Dermis microvascular lymphatic vessel endothelial cell (primary cell): ENCODE data around the gene MARCHF3. TPM values are rescaled to one million over a fixed set of nuclear protein-coding genes. Genes with fewer than 3 reads are reported as not detected.
"Not testable (repeated sequence)": the region's sequence is repeated elsewhere in the genome, so short reads cannot be mapped to it uniquely, and the experiment has no call there.

Source experiments
- DNase-seq, 2 donors: peaks; one replicate each; pipeline versions ENCODE4 v3.0.0 to v3.0.0-alpha.2; 2010; ENCODE audit warnings: low read depth in 2 of 2
- total RNA-seq: library from RNA; depleted of rRNA; stranded (reverse); fragments of >200 nt; gene quantifications from 2 replicates; pipeline ENCODE4 v1.2.1, GENCODE V29; 2014

MARCHF3 gene
- total RNA-seq, 1 donor from 2014 or later, result 99.6 TPM

DNA sequence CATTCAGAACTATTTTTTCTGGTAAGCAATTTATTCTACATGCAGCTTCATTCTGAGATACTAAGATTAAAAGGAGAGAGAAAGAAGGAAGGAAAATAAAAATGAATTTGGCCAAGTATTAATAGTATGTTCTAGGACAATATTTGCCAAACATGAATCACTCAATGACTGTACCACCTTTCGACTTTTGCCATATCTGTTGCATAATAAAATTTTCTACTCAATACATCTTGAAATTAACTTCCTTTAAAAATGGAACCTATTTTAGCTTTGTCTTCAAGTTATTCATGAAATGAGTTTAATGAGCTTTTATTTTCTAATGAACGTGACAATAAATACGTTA is 111.8 kb downstream of the MARCHF3 start:
- peak in 1 of 2 donors; percentile 39 for DNase-seq

DNA sequence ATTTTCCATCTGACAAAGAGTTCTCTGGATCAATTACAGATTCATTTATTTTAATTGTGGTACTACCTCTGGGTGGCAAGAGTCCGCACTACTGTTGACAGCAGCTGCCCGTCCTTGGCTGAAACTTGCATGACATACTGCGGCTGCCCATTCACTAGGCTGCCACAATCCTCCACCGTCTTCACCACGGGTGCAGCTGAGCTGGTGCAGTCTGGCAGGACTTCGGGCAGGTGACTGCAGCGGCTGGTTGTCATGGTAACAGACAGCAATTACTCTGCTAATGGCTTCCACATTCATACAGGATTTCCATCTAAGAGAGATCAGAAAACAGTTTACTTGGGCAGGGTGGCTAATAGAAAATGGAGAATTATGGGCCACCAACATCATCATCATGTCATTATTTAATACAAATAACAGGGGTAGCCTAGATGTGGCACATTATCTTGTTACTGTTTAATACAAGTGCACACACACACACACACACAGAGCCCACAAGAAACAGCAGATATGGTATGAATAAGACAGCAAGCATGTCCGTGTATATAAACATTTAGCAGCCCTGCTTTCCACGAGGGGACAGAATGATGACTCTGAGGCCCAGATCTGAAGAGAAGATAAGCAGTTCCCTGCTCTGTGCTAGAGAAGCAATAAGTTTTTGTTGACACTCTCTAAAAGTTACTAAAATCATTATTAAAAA is 112.3 kb downstream of the MARCHF3 start:
- peak; percentile 48 to 79 for DNase-seq

DNA sequence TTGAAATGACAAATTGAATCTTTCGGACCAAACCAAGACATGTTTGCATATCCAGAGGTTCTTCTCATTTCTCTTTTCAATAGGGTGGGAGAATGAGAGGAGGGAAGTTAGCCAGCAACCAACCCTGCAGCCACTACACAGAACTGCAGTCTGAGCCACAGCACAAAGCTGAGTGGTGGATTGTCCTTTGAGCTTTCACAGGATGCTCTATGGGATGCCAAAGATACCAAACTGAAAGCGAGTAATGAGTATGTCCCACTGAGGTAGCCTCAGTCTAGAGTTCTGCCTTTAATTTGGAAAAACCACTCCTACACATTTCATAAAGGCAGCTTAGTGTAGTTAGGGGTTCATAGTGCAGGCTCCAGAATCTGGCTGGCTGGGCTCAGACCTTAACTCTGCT is 114.9 kb downstream of the MARCHF3 start:
- DNase-seq, result no peak

DNA sequence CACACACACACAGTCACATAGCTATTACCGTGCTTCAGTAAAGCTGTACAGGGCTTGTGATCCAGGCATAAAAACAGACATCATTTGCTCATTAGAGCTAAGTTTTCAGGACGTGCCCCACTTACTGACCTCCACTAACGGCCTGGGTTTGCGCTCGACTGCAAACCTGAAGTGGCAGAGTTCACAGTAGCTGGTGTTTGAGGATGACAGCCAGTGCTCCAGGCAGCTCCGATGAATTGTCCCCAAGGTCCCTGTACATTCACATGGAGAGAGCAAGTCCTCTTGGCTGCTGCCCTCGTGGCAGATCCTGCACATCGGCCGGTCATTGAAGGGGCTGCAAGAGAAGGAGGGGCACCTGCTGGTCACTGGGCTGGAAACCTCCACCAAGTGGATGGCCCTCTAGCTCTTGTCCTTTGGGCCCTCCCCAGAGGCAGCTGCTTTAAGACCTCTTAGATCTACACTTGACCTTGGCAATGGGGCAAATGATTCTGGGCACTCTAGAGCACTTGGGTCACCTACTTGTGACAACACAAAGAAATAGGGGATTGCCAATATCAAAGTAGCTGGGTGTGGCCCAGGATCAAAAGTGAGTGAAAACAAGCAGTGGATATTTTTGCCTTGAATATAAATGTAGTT is 115.4 kb downstream of the MARCHF3 start:
- DNase-seq, result no peak

DNA sequence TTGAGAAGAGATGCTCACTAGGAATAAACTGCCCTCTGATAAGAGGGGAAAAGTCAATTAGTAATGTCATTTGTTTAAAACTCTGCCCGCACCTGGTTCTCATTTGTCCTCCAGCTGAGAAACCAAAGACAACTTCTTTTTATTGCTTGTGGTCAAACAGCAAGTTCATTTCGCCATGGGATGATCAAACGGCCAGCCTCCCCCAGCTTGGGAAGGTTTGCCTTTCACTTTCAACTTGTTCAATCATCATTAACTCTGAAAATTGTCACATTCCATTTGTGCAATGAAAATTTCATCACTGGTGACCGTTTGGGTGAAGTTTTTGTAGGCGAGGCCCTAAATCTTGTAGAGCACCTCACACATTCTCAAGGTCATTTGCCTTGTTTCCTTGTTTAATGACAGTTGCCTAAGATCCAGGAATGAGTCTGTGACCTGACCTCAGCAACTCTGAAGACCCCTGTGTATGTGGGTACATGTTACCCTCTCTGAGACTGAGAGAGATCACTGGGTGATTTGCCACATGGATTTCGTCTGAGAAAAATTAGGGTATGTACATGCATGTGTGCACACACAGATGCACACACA is 117.7 kb downstream of the MARCHF3 start:
- no peak for DNase-seq

DNA sequence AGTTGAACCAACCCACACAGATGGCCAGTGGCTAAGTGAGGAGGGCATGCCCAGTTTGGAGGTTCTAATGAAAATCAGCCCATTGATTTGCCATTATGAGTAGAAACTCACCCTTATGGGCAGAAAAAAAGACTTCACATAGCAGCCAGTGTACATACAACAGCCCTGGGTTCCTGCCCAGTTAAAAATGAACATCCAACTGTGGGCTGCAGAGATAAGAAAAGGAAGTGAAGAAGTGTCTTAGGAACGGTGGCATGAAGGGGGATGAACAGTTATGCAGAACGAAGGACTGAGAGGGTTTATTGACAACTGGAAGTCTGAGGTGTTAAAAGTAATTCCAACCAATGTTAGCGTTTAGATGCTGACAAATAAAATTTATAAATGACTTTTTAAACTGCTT is 118.4 kb downstream of the MARCHF3 start:
- no peak for DNase-seq

DNA sequence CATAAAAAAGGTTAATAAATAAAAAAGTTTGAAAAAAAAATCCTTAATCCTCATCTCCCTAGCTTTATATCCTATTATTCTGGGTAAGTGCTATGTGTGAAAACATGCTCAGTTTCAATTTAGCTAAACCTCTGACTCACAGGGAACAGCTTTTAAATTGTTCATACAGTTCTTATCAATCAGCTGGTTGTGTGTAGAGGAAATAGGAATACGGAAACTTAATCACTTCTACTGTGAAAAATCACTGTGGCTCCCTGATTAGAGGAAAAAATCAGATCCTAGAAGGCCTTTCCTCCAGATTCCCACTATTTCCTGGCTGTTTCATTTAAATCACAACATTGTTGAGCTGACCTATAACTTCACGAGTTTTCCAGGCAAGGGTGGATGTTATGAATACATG is 120.5 kb downstream of the MARCHF3 start:
- peak in 1 of 2 donors; percentile 85 for DNase-seq

DNA sequence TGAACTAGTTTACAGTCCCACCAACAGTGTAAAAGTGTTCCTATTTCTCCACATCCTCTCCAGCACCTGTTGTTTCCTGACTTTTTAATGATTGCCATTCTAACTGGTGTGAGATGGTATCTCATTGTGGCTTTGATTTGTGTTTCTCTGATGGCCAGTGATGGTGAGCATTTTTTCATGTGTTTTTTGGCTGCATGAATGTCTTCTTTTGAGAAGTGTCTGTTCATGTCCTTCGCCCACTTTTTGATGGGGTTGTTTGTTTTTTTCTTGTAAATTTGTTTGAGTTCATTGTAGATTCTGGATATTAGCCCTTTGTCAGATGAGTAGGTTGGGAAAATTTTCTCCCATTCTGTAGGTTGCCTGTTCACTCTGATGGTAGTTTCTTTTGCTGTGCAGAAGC is 126.0 kb downstream of the MARCHF3 start:
- DNase-seq, result not testable (repeated sequence)

DNA sequence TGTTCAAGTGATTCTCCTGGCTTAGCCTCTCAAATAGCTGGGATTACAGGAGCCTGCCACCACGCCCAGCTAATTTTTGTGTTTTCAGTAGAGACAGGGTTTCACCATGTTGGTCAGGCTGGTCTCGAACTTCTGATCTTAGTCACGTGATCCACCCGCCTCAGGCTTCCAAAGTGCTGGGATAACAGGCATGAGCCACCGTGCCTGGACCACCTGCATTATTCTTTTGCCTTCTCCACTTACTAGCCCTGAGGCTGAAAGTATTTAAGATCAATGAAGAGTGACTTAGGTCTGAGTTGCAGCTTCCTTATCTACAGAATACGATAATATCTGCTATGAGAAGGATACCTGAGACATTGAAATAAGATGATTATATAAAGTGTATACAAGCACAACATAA is 129.6 kb downstream of the MARCHF3 start:
- no peak for DNase-seq

DNA sequence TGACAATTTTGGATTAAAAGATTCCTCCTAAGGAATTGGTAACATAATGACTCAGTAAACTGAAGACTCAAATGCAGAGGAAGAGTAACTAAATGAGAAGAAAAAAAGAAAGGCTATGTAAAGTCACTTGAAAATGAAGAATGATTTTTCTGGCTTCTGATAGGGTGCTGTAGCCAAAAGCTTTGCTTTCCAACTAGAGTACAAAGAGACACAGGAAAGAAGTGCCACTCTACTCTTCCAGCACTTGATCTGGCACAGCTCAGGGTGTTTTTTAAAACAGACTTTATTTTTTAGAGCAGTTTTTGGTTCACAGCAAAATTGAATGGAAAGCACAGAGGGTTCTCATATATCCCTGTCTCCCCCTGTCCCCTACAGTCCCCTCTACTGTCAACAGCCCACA is 130.9 kb downstream of the MARCHF3 start:
- DNase-seq, result no peak

DNA sequence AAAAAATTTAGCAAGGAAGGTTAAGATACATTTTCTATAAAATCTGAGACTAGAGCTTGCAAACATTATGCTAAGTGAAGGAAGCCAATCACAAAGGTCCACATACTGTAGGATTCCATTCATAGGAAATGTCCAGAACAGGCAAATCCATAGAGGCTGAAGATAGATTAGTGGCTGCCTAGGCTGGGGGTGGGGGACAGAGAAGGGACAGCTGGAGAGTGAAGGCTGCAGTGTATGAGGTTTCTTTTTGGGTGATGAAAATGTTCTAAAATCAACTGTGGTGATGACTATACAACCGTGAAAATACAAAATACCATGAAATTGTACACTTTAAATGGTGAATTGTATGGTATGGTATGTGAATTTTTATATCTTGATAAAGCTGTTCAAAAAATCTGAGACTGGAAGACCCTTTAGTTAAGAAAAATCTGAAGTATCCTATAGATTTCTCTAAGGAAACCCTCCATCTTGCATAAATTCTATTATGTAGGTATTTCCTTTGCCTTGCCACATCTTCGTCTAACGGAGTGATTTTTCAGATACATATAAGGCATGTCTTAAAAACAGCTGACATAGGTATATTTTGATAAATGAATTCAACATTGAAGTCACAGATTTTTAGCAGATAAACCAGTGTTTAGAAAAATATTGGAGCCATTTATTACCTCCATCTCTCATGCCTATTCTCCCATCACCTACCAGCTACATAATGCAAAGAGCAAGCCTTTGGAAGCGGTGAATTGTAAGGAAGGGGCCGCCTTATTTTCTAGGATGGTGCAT is 132.3 kb downstream of the MARCHF3 start:
- no peak for DNase-seq

DNA sequence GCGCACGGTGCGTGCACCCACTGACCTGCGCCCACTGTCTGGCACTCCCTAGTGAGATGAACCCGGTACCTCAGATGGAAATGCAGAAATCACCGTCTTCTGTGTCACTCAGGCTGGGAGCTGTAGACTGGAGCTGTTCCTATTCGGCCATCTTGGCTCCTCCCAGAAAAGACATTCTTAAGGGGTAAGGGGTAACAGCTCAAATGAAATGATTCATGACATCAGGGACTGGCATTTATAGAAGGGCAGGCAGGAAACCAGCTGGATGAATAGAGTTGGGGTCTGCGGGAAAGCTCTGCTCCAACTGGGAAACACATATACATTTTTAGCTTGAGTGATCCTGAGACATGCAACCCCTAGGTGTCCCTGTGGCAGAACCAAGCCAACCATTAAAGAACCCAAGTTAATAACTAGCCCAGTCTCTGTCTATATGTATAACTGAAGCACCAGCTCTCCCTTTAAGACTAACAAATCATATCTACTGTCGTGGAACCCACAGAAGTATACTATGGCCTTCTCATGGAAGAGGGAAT is 134.1 kb downstream of the MARCHF3 start:
- no peak for DNase-seq

DNA sequence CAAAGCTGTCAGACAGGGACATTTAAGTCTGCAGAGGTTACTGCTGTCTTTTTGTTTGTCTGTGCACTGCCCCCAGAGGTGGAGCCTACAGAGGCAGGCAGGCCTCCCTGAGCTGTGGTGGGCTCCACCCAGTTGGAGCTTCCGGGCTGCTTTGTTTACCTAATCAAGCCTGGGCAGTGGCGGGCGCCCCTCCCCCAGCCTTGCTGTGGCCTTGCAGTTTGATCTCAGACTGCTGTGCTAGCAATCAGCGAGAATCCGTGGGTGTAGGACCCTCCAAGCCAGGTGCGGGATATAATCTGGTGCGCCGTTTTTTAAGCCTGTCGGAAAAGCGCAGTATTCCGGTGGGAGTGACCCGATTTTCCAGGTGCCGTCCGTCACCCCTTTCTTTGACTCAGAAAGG is 134.6 kb downstream of the MARCHF3 start:
- not testable (repeated sequence) for DNase-seq

DNA sequence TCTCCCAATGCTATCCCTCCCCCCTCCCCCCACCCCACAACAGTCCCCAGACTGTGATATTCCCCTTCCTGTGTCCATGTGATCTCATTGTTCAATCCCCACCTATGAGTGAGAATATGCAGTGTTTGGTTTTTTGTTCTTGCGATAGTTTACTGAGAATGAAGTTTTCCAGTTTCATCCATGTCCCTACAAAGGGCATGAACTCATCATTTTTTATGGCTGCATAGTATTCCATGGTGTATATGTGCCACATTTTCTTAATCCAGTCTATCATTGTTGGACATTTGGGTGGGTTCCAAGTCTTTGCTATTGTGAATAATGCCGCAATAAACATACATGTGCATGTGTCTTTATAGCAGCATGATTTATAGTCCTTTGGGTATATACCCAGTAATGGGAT is 139.9 kb downstream of the MARCHF3 start:
- DNase-seq, result not testable (repeated sequence)

DNA sequence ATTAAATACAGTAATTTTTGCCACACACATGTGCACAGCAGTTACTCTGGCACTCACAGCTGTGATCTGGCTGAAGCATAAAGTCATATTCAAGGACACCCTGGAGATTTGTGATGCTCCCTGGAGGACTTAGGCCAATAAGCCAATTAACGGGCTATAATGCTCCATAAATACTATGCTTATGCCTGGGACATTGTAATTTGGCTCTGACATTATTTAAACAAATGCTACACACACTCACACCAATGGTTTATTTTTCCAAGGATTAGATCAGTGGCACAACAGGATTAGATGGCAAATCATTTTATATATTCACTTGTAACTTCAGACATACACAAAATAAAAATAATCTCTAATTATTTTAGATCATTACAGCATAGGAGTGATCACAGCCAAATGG is 142.2 kb downstream of the MARCHF3 start:
- no peak for DNase-seq

DNA sequence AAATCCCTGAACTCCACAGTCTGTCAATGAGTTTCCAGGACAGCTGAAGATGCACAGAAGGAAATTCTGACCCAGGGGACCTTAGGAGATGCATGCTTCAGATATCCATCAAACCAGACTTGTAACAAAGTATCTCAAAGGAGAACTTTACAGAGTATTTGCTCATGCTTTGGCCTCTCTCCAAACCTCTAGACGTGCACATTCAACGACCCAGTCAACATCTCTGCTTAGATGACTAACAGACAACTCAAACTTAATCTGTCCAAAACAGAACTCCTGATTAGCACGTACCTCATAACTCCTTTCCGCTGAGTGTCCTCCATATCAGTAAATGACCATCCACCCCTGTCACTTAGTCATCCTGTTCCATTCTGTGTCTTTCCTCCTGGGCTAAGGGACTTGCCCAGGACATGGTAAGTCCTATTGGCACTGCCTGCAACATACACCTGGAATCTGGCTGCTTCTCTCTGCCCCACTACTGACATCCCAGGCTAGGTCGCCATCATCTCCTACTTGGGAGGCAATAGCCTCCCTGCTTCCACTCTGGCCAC is 146.0 kb downstream of the MARCHF3 start:
- DNase-seq, result peak; percentile 47 to 92

DNA sequence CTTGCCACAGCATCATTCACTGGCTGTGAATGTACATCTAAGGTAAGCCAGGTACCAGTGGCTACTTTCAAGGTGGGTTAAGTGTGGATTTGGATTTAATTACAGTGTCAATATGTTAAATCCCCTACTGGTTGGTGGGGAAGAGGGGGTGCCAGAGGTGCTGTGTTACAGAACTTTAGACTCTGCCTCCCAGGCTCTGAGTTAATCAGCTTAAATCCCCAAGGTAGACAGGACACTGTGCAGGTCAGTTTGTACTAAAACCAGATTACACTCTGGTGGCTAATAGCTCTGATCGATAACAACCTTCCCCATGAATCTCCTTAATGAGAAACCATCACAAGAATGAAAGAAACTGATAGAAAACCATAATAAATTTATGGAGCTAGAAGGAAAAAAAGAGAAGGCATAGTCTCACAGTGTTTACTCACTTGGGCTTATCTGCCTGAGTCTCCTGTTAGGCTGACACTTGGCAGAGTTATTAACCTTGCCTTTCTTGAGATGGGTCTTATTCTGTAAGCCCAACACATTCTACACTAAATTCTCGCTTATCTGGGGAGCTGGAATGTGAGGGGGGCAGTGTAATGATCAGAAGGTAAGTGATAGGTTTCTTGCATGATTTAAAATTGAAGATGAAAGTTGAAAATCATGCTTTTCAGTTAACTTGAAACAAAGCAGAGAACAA is 146.7 kb downstream of the MARCHF3 start:
- no peak for DNase-seq

DNA sequence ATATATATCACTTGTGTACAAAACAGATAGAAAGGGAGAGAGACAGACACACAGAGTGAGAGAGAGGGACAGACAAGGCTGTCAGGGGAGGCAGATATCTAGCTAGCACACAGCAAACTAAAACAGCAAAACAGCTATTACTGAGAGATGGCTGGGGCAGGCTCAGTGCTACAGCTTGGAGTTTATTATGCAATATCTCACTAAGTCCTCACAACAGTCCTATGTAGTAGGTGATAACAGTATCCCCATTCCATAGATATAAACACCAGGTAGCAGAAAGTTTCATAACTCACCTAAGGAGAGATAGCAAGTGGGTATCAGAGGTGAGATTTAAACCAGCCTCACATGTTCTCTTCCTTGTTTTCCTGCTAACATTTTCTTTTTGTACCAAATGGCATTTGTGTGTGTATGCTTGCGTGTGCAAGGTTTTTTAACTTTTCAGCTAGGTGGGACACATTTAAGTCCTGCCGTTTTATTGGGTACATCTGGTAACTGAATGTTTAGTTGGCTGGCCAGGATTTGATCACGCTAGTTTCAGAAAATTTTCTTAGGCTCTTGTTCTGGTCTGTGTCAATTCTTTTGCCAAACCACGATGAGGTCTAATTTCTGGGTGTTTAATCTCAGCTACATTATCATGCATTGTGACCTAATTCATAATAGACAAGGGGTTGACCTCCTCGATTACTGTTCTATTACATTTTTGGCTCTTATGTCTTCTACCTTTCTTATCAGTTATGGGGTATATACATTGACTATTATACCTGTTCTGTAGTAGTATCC is 148.3 kb downstream of the MARCHF3 start:
- DNase-seq, result no peak

DNA sequence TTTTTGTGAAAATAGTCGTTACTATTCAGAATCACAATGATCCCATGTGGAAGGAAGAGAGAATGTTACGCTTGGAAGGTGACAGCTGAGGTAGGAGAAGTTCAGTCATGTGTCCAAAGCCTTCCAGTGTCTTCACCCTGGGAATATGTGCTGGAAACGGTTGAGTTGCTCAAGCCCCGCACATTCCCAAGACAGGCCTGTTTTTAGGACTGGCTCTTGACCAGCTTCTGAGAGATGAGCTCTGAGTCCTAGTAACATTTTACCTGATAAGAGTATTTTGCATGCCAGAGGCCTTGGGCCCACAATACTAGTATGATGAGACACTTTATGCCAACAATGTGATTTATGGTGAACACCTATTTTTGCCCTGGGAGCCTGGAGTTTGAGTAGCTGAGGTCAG is 151.7 kb downstream of the MARCHF3 start:
- no peak for DNase-seq

DNA sequence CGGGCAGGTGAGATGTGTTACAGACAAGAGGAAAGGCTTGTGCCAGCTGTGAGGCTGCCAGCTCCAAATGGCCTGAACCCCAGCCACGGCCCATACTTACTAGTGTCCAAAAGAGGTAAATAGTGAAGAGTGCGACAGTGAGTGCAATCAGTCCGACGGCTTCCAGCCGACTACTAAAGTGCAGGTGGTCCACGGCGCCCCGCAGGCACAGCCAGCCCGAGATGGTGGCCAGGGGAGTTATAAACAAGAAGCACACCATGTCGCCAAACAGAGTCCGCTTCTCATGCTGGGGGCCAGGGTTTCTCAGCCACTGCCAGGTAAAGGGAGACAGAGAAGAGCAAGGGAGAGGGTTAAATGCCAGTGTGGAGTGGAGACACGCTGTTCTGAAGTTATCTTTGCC is 152.3 kb downstream of the MARCHF3 start:
- no peak for DNase-seq
